Vagina (tissue), 2 donors: ENCODE results near the gene ERBB4.

ENCODE experiments used
- CTCF ChIP-seq, 3 experiments: fragments of 450-650 bp in 2 of 3; fragments of 200-600 bp in 1 of 3; sonication (generic) in 1 of 3; IDR thresholded peaks; one replicate each; pipeline ENCODE4 v1.5.1; 2017 to 2019; ENCODE audit warnings: antibody characterized with exemption in 3 of 3, mild to moderate bottlenecking in 2 of 3, moderate library complexity in 2 of 3
- POLR2A ChIP-seq, 2 donors: fragments of 450-650 bp; IDR thresholded peaks; one replicate each; pipeline ENCODE4 v1.6.1; 2017; ENCODE audit warnings: antibody characterized with exemption in 2 of 2, mild to moderate bottlenecking in 2 of 2, moderate library complexity in 2 of 2
- POLR2AphosphoS5 ChIP-seq, 2 donors: sonication (generic); formaldehyde crosslinking; IDR thresholded peaks; one replicate each; pipeline ENCODE4 v1.9.0; 2017; ENCODE audit warnings: antibody characterized with exemption in 2 of 2, mild to moderate bottlenecking in 2 of 2, low read depth in 1 of 2; ENCODE audit not compliant: insufficient read depth in 1 of 2

- no peak for TF ChIP-seq POLR2AphosphoS5 (IDR thresholded peaks at IDR 0.05; ENCODE audit: insufficient read depth in 1 of 2, low read depth in 1 of 2)
- no peak for TF ChIP-seq POLR2A (IDR thresholded peaks at IDR 0.05)
- TF ChIP-seq CTCF (IDR thresholded peaks at IDR 0.05), result no peak
These were observed 1069.5 kb downstream of the ERBB4 start for GRCh38 chr2:211468877-211469663.
